GM18861 (cell line): ENCODE results near the gene KIF26B.

Experiments
- ATAC-seq: cut with Tn5 transposase; IDR thresholded peaks from one replicate; pipeline ENCODE4 v1.9.1; 2021; ENCODE audit not compliant: unreplicated experiment

KIF26B gene

DNA sequence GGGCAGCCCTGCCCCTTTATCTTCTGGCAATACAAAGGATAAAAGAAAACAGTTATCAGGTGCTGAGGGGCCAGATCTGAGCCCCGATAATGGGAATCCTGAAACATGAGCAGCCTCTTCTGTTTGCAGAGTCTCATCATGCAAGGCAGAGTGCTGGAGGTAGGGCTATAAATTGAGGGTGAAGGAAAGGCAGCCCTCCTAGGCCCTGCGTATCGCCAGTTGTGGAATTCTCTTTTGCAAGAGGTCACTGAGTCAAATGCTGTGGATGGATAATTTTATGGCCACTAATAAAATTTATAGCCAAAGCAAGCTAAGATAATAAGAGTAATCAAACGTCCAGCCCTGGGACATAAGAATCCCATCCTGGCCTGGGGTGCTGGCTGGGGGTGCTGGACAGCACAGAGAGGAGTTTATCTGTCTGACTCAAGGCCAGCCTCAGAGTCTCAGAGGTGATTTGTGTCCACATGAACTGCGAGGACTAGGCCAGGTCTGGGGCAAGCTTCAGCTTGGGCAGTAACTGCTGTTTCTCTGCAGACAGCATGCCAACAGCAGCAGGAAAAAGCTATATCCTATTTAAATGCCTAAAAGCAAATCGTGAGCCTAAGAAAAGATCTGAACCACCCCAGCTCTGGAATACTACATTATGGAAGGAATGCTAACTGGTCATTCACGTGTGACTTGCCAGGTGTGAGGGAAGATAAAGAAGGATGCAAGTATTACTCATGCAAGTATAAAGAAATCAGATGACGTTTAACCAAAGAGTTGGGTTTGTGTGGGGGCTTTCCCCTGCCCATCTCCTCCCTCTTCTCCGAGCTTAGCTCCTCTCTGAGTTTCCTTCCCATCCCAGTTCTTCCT is 254.8 kb downstream of the KIF26B start:
- no peak for ATAC-seq

DNA sequence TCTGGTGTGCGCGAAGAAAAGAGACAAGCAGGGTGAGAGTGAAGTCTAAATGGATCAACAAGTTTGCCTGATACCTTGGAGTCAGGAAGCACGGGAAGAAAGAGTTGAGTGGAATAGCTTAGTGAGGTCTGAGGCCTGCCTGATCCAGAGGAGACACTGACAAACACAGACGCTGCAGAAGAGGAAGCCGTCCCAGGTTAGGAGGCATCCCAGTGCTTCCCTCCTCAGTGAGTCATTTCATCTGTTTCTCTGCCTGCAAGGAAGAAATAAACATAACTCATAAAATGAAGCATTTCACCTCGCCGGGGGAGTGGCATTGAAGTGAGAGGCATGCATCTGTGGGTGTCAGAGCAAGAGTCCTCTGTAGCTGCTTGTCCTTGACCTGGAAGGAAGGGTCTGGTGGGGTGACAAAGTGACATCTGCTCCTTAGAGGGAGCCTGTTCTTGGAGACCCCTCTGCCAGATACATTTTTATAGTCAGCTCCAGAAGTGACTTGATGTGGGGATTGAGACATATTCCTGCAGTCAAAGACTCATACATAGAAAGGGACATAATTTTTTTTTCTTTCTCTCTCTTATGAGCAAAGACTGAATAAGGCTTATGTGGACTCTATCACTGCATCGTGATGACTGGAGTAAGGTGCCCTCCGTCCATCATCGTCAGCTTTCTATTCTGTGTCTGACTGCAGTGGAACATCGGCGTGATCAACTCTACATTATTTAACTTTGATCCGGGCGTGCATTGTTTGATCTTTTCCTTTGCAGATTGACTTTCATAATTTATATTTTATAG is 256.7 kb downstream of the KIF26B start:
- no peak for ATAC-seq

DNA sequence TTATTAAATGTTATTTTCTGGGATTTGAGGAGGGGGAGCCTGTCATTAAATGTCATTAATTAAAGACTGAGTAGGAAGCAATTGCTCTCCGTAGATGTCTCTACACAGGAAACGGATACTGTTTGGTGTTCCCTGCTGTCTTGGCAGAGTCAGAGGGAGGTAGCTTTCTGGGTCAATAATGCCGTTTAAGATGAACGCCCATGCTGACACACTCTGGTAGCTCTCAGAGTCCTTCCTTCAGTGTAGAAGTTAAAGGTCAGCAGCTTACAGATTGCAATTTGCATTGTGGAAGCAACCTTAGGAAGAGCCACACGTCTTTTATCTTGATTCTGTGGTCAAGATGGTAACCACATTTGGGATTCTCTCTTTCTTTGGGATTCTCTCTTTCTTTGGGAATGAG is 257.5 kb downstream of the KIF26B start:
- ATAC-seq, result no peak

- ATAC-seq, result no peak
Observed at GRCh38 chr1:245416781-245417180, 262.0 kb downstream of the KIF26B start.

- ATAC-seq, result no peak
Observed at GRCh38 chr1:245418077-245418476, 263.3 kb downstream of the KIF26B start.

GRCh38 chr1:245419461-245419978 is 264.7 kb downstream of the KIF26B start:
- no peak for ATAC-seq

DNA sequence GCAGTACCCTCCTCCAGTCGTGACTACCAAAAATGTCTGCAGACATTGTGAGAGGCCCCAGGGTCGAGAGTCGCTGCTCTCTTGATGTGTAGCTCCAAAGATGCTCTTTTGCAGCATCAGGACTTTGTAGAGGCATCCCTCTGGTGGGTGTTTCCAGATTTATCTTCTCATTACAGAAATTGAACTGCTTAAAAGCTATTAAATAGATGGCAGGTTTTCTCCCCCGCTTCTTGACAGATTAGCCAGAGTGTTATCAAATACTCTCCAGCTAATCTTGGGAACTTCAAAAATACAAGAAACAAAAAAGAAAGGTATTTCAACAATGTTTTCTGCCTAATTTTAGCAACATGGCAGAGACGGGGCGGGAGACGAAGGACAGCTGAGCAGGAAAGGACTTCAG is 265.2 kb downstream of the KIF26B start:
- no peak for ATAC-seq

DNA sequence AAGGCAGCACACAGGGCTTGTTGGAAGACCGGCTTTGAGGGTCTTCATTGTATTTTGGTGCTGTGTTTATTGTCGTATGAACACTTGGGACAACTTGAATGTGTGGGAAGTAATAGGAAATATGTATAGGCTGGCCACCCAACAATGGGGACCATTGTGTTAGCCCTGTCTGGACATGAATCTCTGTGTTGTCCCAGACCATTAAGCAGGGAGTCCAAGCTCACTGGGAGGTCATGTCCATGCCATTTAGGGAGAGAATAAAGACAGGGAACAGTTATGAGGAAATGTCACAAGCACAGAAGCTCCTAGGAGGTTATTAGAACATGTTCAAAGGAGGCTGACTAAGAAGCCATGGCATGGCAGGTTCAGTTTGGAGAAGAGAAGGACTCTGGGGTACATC is 266.1 kb downstream of the KIF26B start:
- no peak for ATAC-seq

GRCh38 chr1:245428681-245429080 is 273.9 kb downstream of the KIF26B start:
- ATAC-seq, result no peak

GRCh38 chr1:245431706-245432105 is 276.9 kb downstream of the KIF26B start:
- ATAC-seq, result no peak

DNA sequence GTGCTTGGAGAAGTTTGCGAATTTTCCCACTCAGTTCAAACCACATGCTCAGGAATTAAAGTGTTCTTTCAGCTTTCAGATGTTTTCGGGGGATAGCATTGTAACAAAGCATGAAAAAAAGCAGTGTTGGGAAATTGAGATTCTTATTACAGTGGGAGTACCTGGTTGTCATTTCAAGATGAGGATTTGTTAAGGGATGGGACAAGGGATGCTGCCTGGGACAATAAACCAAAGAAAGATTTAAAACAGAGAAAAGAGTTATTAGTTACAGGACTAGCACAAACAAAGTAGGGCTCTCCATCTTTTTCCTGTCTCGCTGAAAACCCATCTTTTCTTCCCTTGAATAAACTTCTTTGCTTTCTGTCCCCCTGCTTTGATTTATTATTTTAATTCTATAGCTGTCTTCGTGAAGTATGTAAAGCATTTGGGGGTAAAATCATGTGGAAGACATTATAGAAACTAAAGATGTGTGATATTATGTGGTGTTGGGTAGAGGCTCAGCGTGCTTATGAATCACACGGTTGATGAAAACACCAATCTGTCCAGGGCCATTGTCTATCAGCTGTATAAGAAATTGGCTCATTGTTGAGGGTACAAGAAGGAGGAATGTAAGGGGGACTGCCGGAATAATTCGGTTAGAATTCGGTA is 277.6 kb downstream of the KIF26B start:
- ATAC-seq, result no peak

DNA sequence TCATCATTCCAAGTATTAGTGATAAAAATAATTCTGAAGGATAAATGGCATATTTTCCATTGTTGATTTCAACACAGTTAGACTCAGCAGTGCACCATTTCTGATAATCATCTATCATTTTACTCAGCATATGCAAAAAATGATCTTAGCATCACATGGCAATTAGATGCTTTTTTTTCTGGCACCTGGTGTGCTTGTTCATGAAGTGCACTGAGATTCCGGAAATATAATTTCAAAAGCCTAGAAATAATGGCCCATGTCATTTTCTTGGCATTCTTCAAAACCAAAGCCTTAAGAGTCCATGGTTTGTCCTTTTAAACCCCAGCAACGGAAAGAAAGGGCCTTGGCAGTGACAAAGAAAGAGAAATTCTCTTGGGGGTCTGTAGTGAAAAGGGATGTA is 278.8 kb downstream of the KIF26B start:
- ATAC-seq, result no peak

DNA sequence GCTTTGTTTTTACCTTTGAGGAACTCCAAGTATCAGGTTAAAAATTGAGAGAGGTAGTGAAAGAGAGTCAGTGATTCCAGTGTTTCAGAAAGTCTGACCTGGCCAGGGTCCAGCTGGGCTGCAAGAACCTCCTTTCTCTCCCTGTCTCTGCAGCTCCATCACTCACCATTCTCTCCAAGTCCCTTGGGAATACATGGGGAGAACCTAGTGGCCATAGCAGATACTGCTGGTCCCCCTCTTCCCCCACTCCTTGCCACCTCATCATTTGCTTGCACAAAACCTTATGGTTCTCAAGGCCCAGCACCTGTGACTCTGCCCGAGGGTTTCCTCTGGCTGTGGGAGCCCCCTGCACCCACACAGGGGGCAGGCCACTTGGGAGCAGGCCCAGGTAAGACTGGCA is 279.5 kb downstream of the KIF26B start:
- no peak for ATAC-seq

DNA sequence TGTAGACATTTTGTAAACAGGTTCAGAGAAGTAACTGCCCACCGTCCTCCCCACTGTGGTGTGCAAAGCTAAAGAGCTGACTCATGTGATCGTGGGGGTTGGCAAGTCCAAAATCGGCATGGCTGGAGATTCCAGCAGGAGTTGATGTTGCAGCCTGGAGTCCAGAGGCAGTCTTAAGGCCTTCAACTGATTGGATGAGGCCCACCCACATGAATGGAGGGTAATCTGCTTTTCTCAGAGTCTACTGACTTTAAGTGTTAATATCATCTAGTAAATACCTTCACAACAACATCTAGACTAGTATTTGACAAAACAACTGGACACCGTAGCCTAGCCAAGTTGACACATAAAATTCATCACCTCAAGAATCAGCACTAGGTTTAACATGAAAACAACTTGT is 281.6 kb downstream of the KIF26B start:
- no peak for ATAC-seq

GRCh38 chr1:245437369-245438062 is 282.7 kb downstream of the KIF26B start:
- ATAC-seq, result no peak

DNA sequence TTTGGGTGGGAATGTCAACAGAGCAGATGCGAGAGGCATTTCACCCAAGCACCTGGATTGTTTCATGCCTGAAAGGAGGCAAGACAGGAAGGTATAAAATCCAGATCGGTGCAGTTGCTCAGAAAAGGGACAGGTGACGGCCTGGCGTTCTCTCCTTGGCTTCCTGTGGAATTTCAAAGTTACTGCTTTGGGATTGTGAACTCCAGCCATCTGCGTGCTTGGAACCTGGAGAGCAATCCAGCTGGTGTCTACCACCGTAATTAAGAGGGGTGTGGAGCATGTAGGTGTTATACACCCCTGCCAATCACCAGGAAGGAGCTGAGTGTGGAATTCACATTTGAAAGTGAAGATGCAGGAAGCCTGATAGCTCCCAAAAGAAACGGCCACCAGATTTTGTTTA is 286.1 kb downstream of the KIF26B start:
- no peak for ATAC-seq

GRCh38 chr1:245441689-245442088 is 286.9 kb downstream of the KIF26B start:
- ATAC-seq, result no peak

DNA sequence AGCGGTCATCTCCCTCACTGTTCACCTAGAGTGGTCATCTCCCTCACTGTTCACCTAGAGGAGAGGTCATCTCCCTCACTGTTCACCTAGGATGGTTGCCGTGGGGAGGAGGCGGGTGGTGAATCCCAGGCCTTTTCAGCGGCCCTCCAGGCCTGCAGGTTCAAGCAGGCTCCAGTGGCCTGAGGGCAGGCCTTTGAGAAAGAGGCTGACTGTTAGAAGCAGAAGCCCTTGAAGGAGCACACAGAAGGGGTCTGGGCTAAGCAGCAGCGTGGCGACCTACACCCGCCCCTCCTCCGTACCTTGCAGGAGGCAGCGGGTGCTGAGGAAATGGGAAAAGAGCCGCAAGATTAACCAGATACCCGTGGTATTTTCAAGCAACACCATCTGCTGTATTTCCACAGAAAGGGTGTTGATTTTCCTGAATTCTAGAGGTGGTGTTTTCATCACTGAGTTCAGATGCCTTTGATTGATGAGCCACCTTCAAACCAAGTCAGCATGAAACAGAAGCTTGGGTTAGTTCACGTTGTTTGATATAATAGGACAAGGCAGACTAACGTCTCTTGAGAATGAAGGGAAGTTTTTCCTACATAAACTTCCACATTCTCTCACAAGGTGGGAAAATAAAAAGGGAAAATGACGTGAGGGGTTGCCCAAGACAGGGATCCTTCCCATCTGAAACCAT is 289.5 kb downstream of the KIF26B start:
- ATAC-seq, result no peak

- no peak for ATAC-seq
Observed at GRCh38 chr1:245444945-245445344, 290.2 kb downstream of the KIF26B start.

- no peak for ATAC-seq
Observed at GRCh38 chr1:245448531-245448930, 293.7 kb downstream of the KIF26B start.
